GM23338 (cell line): ENCODE results near the gene DRC7. TPM values are rescaled to one million over a fixed set of nuclear protein-coding genes. Genes with fewer than 3 reads are reported as not detected.

ENCODE experiments used
- ATAC-seq: fragments of 200-7000 bp; cut with Tn5 transposase; 3 replicates; pipeline ENCODE4 v1.9.1; 2020
- DNase-seq: peaks from one replicate; pipeline ENCODE4 v3.0.0-alpha.2; 2015; ENCODE audit warnings: low spot score
- H2AFZ ChIP-seq: fragments of 200-600 bp; sonication (generic); 2 replicates; pipeline ENCODE4 v1.8.0; 2016; ENCODE audit warnings: antibody characterized with exemption, mild to moderate bottlenecking, moderate library complexity
- H3F3A ChIP-seq: fragments of 200-600 bp; sonication (generic); replicated peaks from 2 replicates; pipeline ENCODE4 v1.8.0; 2017; ENCODE audit warnings: antibody characterized with exemption, mixed run types, low read depth
- H3K27ac ChIP-seq: fragments of 200-600 bp; sonication (generic); 2 replicates; pipeline ENCODE4 v1.6.1; 2016; ENCODE audit warnings: low read depth
- H3K27me3 ChIP-seq: fragments of 200-600 bp; sonication (generic); 2 replicates; pipeline ENCODE4 v1.8.0; 2016; ENCODE audit warnings: mild to moderate bottlenecking, mixed run types, moderate library complexity; ENCODE audit not compliant: insufficient read depth
- H3K36me3 ChIP-seq: fragments of 200-600 bp; sonication (generic); 2 replicates; pipeline ENCODE4 v1.8.0; 2016; ENCODE audit warnings: mild to moderate bottlenecking; ENCODE audit not compliant: insufficient read depth
- H3K4me1 ChIP-seq: fragments of 200-600 bp; sonication (generic); 2 replicates; pipeline ENCODE4 v1.8.0; 2016; ENCODE audit warnings: mild to moderate bottlenecking, moderate library complexity; ENCODE audit not compliant: insufficient read depth
- H3K4me2 ChIP-seq: fragments of 200-600 bp; sonication (generic); 2 replicates; pipeline ENCODE4 v1.7.1; 2017; ENCODE audit warnings: mixed run types
- H3K4me3 ChIP-seq: fragments of 200-600 bp; sonication (generic); 2 replicates; pipeline ENCODE4 v1.6.1; 2016; ENCODE audit warnings: mixed run types
- H3K79me2 ChIP-seq: fragments of 200-600 bp; sonication (generic); replicated peaks from 2 replicates; pipeline ENCODE4 v1.8.0; 2017; ENCODE audit warnings: mild to moderate bottlenecking; ENCODE audit not compliant: insufficient read depth
- H3K9me2 ChIP-seq: fragments of 200-600 bp; sonication (generic); 2 replicates; pipeline ENCODE4 v1.8.0; 2017; ENCODE audit not compliant: insufficient read depth
- H4K20me1 ChIP-seq: fragments of 200-600 bp; sonication (generic); replicated peaks from 2 replicates; pipeline ENCODE4 v1.8.0; 2017; ENCODE audit warnings: mild to moderate bottlenecking; ENCODE audit not compliant: insufficient read depth
- H3K27ac Mint-ChIP-seq: 2 replicates; pipeline ENCODE4 v1.8.0; 2020; ENCODE audit warnings: inconsistent platforms, mild to moderate bottlenecking, moderate library complexity, mixed read lengths
- H3K27me3 Mint-ChIP-seq: 3 replicates; pipeline ENCODE4 v1.8.0; 2022; ENCODE audit warnings: low read depth, mild to moderate bottlenecking, moderate library complexity, mixed read lengths, inconsistent platforms; ENCODE audit not compliant: insufficient read depth, poor library complexity
- H3K36me3 Mint-ChIP-seq: 3 replicates; pipeline ENCODE4 v1.8.0; 2021; ENCODE audit warnings: low read depth, mild to moderate bottlenecking, inconsistent platforms, moderate library complexity, mixed read lengths
- H3K4me1 Mint-ChIP-seq: 3 replicates; pipeline ENCODE4 v1.8.0; 2020; ENCODE audit warnings: mild to moderate bottlenecking, inconsistent platforms, mixed read lengths
- H3K4me3 Mint-ChIP-seq: 3 replicates; pipeline ENCODE4 v1.8.0; 2021; ENCODE audit warnings: moderate library complexity, mild to moderate bottlenecking, inconsistent platforms, mixed read lengths
- H3K9me3 Mint-ChIP-seq: 3 replicates; pipeline ENCODE4 v1.8.0; 2020; ENCODE audit warnings: moderate library complexity, mild to moderate bottlenecking, inconsistent platforms, mixed read lengths
- CREB1 ChIP-seq: fragments of 250-450 bp; sonication (Bioruptor Pico); IDR thresholded peaks from 2 replicates; pipeline ENCODE4 v1.5.0; 2020; ENCODE audit warnings: low read depth, mild to moderate bottlenecking, moderate library complexity
- EZH2 ChIP-seq: fragments of 200-600 bp; sonication (generic); IDR thresholded peaks from one replicate; pipeline ENCODE4 v1.8.0; 2017; ENCODE audit warnings: antibody characterized with exemption, mild to moderate bottlenecking, low read depth; ENCODE audit not compliant: unreplicated experiment
- EZH2phosphoT487 ChIP-seq: fragments of 200-600 bp; sonication (generic); IDR thresholded peaks from one replicate; pipeline ENCODE4 v1.8.1; 2018; ENCODE audit warnings: antibody characterized with exemption; ENCODE audit not compliant: unreplicated experiment
- JUNB ChIP-seq: IDR thresholded peaks from one replicate; pipeline ENCODE4 v1.6.1; 2016; ENCODE audit warnings: antibody characterized with exemption; ENCODE audit not compliant: unreplicated experiment
- NANOG ChIP-seq: IDR thresholded peaks from 2 replicates; pipeline ENCODE4 v1.6.1; 2016; ENCODE audit warnings: antibody characterized with exemption, borderline replicate concordance
- POLR2AphosphoS5 ChIP-seq: IDR thresholded peaks from 2 replicates; pipeline ENCODE4 v1.6.1; 2016; ENCODE audit warnings: antibody characterized with exemption, low read depth
- STAT1 ChIP-seq: IDR thresholded peaks from one replicate; pipeline ENCODE4 v1.6.1; 2016; ENCODE audit warnings: antibody characterized with exemption; ENCODE audit not compliant: unreplicated experiment
- ZNF114 ChIP-seq: fragments of 250-450 bp; sonication (Bioruptor Pico); IDR thresholded peaks from 2 replicates; pipeline ENCODE4 v1.5.0; 2020; ENCODE audit warnings: mild to moderate bottlenecking, moderate library complexity
- ZNF331 ChIP-seq: fragments of 250-450 bp; sonication (Bioruptor Pico); IDR thresholded peaks from 2 replicates; pipeline ENCODE4 v1.5.0; 2020; ENCODE audit warnings: low read depth, mild to moderate bottlenecking, moderate library complexity
- polyA plus RNA-seq: library from polyadenylated mRNA; unstranded; fragments of >200 nt; fragmentation: Nextera tagmentation; extraction: Ambion mirVana; gene quantifications from 2 replicates; pipeline ENCODE4 v1.2.1, GENCODE V29; 2016
- total RNA-seq: library from RNA; depleted of rRNA; stranded (reverse); fragments of >200 nt; shearing (Covaris generic); gene quantifications from 2 replicates; pipeline ENCODE4 v1.2.3, GENCODE V29; 2014
- TF ChIP-seq, protein P1 (sequence below): IDR thresholded peaks from one replicate; pipeline ENCODE4 v1.6.1; 2018; ENCODE audit warnings: antibody characterized with exemption; ENCODE audit not compliant: unreplicated experiment
- TF ChIP-seq, protein P2 (sequence below): IDR thresholded peaks from 2 replicates; pipeline ENCODE4 v1.6.1; 2016; ENCODE audit warnings: antibody characterized with exemption
- TF ChIP-seq, protein P3 (sequence below): fragments of 250-450 bp; sonication (Bioruptor Pico); IDR thresholded peaks from 2 replicates; pipeline ENCODE4 v1.5.0; 2020; ENCODE audit warnings: mild to moderate bottlenecking, moderate library complexity
- TF ChIP-seq, protein P4 (sequence below), 2 experiments: fragments of 200-600 bp in 1 of 2; sonication (generic) in 1 of 2; conservative IDR thresholded peaks; 2 replicates each; pipeline versions ENCODE4 v1.5.1 to v1.6.1; 2016 to 2017; ENCODE audit warnings: antibody characterized with exemption in 2 of 2, low read depth in 2 of 2, mild to moderate bottlenecking in 2 of 2, moderate library complexity in 1 of 2

DRC7 gene
- total and polyA plus RNA-seq, 2 experiments from 2014 or later, result not detected

DNA sequence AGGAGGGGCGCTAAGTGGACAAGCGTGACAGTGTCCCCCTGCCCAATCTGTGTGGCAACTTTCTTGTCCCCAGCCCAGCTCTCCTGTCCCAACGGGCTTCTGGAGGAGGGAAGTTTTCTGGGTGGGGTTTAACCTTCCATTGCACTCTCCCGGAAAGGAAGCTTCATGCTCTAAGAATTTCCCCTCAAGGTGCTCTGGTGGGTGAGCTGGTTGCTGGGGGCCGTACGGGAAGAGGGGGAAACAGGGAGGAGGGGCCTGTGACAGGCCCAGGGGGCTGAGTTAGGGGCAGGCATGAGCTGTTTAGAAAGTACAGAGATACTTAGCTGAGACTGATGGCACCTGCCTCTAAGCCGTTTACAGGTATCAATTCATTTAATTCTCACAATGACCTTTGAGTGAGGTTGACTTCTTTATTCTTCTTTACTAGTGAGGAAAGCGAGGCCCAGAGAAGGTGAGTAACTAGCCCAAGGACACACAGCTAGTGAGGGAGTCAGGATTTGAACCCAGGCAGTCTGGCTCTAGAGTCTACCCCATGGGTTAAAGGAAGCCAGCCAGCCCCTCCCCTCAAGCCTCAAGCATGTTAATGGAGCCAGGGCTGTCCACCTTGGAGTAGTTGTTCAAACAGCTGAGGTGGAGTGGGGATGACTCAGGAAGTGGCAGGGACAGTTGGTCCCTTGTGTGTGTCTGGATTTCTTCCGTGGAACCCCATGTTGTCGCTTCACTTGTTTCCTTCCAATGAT, 47.3 kb upstream of the DRC7 start:
- Mint-ChIP-seq H3K27ac (no peak overlapping the region), H3K36me3 (no peaks in the 10 kb centered on the region), H3K4me3 (no peak overlapping the region), H3K27me3 (peaks cover 16% of the 10 kb centered on the region), H3K4me1 (no peaks in the 10 kb centered on the region), H3K9me3 (no peaks in the 10 kb centered on the region)
- H3K9me2 ChIP-seq, result no peaks in the 10 kb centered on the region
- TF ChIP-seq EZH2phosphoT487, result no peak
- no peak for TF ChIP-seq ZNF331
- TF ChIP-seq, protein P1, sequence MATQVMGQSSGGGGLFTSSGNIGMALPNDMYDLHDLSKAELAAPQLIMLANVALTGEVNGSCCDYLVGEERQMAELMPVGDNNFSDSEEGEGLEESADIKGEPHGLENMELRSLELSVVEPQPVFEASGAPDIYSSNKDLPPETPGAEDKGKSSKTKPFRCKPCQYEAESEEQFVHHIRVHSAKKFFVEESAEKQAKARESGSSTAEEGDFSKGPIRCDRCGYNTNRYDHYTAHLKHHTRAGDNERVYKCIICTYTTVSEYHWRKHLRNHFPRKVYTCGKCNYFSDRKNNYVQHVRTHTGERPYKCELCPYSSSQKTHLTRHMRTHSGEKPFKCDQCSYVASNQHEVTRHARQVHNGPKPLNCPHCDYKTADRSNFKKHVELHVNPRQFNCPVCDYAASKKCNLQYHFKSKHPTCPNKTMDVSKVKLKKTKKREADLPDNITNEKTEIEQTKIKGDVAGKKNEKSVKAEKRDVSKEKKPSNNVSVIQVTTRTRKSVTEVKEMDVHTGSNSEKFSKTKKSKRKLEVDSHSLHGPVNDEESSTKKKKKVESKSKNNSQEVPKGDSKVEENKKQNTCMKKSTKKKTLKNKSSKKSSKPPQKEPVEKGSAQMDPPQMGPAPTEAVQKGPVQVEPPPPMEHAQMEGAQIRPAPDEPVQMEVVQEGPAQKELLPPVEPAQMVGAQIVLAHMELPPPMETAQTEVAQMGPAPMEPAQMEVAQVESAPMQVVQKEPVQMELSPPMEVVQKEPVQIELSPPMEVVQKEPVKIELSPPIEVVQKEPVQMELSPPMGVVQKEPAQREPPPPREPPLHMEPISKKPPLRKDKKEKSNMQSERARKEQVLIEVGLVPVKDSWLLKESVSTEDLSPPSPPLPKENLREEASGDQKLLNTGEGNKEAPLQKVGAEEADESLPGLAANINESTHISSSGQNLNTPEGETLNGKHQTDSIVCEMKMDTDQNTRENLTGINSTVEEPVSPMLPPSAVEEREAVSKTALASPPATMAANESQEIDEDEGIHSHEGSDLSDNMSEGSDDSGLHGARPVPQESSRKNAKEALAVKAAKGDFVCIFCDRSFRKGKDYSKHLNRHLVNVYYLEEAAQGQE, result no peak
- TF ChIP-seq, protein P2, sequence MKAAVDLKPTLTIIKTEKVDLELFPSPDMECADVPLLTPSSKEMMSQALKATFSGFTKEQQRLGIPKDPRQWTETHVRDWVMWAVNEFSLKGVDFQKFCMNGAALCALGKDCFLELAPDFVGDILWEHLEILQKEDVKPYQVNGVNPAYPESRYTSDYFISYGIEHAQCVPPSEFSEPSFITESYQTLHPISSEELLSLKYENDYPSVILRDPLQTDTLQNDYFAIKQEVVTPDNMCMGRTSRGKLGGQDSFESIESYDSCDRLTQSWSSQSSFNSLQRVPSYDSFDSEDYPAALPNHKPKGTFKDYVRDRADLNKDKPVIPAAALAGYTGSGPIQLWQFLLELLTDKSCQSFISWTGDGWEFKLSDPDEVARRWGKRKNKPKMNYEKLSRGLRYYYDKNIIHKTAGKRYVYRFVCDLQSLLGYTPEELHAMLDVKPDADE, result no peak
- TF ChIP-seq CREB1, result no peak
- TF ChIP-seq, protein P3, sequence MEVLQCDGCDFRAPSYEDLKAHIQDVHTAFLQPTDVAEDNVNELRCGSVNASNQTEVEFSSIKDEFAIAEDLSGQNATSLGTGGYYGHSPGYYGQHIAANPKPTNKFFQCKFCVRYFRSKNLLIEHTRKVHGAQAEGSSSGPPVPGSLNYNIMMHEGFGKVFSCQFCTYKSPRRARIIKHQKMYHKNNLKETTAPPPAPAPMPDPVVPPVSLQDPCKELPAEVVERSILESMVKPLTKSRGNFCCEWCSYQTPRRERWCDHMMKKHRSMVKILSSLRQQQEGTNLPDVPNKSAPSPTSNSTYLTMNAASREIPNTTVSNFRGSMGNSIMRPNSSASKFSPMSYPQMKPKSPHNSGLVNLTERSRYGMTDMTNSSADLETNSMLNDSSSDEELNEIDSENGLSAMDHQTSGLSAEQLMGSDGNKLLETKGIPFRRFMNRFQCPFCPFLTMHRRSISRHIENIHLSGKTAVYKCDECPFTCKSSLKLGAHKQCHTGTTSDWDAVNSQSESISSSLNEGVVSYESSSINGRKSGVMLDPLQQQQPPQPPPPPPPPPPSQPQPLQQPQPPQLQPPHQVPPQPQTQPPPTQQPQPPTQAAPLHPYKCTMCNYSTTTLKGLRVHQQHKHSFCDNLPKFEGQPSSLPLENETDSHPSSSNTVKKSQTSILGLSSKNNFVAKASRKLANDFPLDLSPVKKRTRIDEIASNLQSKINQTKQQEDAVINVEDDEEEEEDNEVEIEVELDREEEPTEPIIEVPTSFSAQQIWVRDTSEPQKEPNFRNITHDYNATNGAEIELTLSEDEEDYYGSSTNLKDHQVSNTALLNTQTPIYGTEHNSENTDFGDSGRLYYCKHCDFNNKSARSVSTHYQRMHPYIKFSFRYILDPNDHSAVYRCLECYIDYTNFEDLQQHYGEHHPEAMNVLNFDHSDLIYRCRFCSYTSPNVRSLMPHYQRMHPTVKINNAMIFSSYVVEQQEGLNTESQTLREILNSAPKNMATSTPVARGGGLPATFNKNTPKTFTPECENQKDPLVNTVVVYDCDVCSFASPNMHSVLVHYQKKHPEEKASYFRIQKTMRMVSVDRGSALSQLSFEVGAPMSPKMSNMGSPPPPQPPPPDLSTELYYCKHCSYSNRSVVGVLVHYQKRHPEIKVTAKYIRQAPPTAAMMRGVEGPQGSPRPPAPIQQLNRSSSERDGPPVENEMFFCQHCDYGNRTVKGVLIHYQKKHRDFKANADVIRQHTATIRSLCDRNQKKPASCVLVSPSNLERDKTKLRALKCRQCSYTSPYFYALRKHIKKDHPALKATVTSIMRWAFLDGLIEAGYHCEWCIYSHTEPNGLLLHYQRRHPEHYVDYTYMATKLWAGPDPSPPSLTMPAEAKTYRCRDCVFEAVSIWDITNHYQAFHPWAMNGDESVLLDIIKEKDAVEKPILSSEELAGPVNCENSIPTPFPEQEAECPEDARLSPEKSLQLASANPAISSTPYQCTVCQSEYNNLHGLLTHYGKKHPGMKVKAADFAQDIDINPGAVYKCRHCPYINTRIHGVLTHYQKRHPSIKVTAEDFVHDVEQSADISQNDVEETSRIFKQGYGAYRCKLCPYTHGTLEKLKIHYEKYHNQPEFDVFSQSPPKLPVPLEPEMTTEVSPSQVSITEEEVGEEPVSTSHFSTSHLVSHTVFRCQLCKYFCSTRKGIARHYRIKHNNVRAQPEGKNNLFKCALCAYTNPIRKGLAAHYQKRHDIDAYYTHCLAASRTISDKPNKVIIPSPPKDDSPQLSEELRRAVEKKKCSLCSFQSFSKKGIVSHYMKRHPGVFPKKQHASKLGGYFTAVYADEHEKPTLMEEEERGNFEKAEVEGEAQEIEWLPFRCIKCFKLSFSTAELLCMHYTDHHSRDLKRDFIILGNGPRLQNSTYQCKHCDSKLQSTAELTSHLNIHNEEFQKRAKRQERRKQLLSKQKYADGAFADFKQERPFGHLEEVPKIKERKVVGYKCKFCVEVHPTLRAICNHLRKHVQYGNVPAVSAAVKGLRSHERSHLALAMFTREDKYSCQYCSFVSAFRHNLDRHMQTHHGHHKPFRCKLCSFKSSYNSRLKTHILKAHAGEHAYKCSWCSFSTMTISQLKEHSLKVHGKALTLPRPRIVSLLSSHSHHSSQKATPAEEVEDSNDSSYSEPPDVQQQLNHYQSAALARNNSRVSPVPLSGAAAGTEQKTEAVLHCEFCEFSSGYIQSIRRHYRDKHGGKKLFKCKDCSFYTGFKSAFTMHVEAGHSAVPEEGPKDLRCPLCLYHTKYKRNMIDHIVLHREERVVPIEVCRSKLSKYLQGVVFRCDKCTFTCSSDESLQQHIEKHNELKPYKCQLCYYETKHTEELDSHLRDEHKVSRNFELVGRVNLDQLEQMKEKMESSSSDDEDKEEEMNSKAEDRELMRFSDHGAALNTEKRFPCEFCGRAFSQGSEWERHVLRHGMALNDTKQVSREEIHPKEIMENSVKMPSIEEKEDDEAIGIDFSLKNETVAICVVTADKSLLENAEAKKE, result no peak
- no peak for TF ChIP-seq JUNB
- TF ChIP-seq EZH2, result no peak
- TF ChIP-seq POLR2AphosphoS5, result no peak
- no peak for TF ChIP-seq ZNF114 (CRISPR knock-in tag)
- TF ChIP-seq, protein P4, sequence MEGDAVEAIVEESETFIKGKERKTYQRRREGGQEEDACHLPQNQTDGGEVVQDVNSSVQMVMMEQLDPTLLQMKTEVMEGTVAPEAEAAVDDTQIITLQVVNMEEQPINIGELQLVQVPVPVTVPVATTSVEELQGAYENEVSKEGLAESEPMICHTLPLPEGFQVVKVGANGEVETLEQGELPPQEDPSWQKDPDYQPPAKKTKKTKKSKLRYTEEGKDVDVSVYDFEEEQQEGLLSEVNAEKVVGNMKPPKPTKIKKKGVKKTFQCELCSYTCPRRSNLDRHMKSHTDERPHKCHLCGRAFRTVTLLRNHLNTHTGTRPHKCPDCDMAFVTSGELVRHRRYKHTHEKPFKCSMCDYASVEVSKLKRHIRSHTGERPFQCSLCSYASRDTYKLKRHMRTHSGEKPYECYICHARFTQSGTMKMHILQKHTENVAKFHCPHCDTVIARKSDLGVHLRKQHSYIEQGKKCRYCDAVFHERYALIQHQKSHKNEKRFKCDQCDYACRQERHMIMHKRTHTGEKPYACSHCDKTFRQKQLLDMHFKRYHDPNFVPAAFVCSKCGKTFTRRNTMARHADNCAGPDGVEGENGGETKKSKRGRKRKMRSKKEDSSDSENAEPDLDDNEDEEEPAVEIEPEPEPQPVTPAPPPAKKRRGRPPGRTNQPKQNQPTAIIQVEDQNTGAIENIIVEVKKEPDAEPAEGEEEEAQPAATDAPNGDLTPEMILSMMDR (conservative IDR thresholded peaks at IDR 0.05; ENCODE audit: low read depth in 2 of 2), result no peak
- no peak for TF ChIP-seq NANOG
- no peak for TF ChIP-seq STAT1
- H2AFZ ChIP-seq, result no peak overlapping the region
- no peaks in the 10 kb centered on the region for H3K27me3 ChIP-seq
- ATAC-seq (no peak), DNase-seq (no peak)
- no peak overlapping the region for H3K27ac ChIP-seq
- H3K4me3 ChIP-seq, result no peak overlapping the region
- H3K4me1 ChIP-seq, result no peaks in the 10 kb centered on the region
- no peak overlapping the region for H3K4me2 ChIP-seq
- H4K20me1 ChIP-seq, result no peaks in the 10 kb centered on the region; the same call in 1 of the 2 replicates
- H3F3A ChIP-seq, result no peaks in the 10 kb centered on the region
- no peaks in the 10 kb centered on the region for H3K36me3 ChIP-seq
- no peaks in the 10 kb centered on the region for H3K79me2 ChIP-seq
